ENCODE data around the gene RASGRP1. TPM values are rescaled to one million over a fixed set of nuclear protein-coding genes. Genes with fewer than 3 reads are reported as not detected.
"Not testable (repeated sequence)": the region's sequence is repeated elsewhere in the genome, so short reads cannot be mapped to it uniquely, and the experiment has no call there.

RASGRP1 gene
- total RNA-seq, 4 donors from 2014 or later = 1.6 to 10.7 (median 3.8) TPM

DNA sequence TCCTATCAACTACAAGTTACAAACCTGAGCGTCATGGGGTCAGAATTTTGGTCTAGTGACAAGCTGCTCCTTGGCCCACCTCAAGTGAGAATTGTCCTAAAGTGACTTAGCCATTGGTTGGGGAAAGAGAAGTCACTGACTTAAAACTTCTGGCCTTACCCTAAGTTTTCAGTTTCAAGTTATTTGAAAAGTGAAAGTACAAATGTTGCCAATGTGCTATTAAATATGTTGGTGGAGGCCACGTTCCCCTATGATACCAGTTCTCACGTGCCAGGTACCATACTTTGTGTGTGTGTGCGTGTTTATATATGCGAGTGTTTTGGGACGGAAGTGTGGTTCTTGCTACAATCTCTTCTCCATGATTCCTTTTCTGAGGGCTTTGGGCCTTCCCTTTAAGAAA lies 22.6 kb upstream of the RASGRP1 start:
- no peak for DNase-seq
- Histone ChIP-seq H3K9me3 (no peaks in the 10 kb centered on the region), H3K4me3 (no peak overlapping the region), H3K36me3 (no peaks in the 10 kb centered on the region), H3K4me1 (no peaks in the 10 kb centered on the region), H3K27me3 (no peaks in the 10 kb centered on the region), H3K27ac (no peak overlapping the region)
- TF ChIP-seq, protein P1, sequence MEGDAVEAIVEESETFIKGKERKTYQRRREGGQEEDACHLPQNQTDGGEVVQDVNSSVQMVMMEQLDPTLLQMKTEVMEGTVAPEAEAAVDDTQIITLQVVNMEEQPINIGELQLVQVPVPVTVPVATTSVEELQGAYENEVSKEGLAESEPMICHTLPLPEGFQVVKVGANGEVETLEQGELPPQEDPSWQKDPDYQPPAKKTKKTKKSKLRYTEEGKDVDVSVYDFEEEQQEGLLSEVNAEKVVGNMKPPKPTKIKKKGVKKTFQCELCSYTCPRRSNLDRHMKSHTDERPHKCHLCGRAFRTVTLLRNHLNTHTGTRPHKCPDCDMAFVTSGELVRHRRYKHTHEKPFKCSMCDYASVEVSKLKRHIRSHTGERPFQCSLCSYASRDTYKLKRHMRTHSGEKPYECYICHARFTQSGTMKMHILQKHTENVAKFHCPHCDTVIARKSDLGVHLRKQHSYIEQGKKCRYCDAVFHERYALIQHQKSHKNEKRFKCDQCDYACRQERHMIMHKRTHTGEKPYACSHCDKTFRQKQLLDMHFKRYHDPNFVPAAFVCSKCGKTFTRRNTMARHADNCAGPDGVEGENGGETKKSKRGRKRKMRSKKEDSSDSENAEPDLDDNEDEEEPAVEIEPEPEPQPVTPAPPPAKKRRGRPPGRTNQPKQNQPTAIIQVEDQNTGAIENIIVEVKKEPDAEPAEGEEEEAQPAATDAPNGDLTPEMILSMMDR (IDR thresholded peaks at IDR 0.05) = no peak

DNA sequence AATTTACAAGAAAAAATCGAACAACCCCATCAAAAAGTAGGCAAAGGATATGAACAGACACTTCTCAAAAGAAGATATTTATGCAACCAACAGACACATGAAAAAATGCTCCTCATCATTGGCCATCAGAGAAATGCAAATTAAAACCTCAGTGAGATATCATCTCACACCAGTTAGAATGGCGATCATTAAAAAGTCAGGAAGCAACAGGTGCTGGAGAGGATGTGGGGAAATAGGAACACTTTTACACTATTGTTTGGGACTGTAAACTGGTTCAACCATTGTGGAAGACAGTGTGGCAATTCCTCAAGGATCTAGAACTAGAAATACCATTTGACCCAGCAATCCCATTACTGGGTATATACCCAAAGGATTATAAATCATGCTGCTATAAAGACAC lies 21.4 kb upstream of the RASGRP1 start:
- H3K27ac ChIP-seq, H3K36me3 ChIP-seq, H3K9me3 ChIP-seq, DNase-seq, H3K27me3 ChIP-seq, H3K4me1 ChIP-seq, H3K4me3 ChIP-seq: not testable (repeated sequence)

DNA sequence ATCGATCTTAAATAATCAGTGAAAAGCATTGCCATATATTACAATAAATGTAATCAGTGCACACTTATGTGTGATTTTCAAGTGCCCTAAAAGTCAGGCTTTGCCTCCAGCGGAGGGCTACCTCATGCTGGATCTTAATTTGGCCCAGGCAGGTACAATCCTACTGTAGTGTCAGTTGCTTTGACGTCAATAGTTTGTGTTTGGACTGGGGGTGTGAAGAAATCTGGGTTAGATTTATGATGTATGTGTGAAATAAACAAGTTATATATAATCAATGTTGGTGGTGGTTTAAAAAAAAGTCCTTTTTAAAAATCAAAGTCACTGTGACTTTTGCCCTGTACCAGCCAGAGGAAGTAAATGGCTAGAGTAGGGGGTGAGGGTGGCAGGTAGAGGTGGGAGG lies 14.0 kb upstream of the RASGRP1 start:
- no peaks in the 10 kb centered on the region for H3K4me1 ChIP-seq
- H3K9me3 ChIP-seq = no peaks in the 10 kb centered on the region
- TF ChIP-seq POLR2A (IDR thresholded peaks at IDR 0.05) = no peak
- TF ChIP-seq, protein P1 (IDR thresholded peaks at IDR 0.05) = no peak
- H3K27me3 ChIP-seq = no peaks in the 10 kb centered on the region
- H3K27ac ChIP-seq = no peak overlapping the region
- no peak overlapping the region for H3K4me3 ChIP-seq
- H3K36me3 ChIP-seq = no peaks in the 10 kb centered on the region
- DNase-seq = no peak

DNA sequence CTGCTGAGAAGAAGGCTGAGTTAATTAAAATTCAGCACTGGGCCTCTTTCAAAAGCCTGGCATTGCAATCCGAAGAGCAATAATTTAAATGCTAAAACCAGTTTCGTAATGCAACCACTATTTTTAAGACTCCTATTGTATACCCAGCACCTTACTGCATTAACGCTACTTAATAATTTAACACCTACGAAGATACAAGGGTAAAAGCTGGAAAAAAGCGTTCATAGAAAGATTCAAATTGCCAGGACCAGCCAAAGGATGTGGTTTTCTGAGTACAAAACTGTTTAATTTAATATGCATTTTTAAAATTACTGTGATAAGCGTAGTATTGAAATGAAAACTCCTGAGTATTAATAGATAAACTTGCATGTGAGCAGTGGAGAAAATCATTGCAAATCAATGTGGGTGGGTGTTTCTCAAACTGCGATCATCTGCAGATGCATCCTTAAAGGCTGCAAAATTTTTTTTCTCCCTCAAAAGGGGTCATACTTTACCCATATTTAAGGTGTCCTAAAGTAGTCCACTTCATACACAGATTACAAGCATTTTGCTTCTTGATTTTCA lies 12.9 kb upstream of the RASGRP1 start:
- Histone ChIP-seq H3K27ac (no peak overlapping the region), H3K9me3 (no peaks in the 10 kb centered on the region), H3K27me3 (no peaks in the 10 kb centered on the region), H3K36me3 (no peaks in the 10 kb centered on the region), H3K4me1 (no peaks in the 10 kb centered on the region), H3K4me3 (no peak overlapping the region)
- no peak for DNase-seq
- TF ChIP-seq POLR2A (IDR thresholded peaks at IDR 0.05) = no peak
- TF ChIP-seq, protein P1 (IDR thresholded peaks at IDR 0.05) = no peak

DNA sequence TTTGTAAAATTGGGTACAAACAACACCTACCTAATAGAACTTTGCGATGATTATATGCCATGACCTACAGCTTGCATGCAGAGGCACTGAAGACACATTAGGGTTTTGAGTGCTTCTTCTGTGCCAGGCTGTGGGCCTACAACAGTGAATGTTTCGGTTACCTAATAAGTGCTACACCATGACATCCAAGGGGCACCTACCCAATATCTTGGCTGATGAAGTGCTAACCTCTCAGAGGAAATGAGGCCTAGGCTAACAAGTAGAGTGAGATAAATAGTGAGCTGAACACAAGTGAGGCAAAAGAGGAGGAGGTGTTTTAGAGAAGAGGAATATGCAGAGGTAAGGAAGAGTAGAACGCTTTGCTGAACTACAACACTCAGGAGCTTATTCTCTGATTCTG lies 12.2 kb upstream of the RASGRP1 start:
- Histone ChIP-seq H3K9me3 (no peaks in the 10 kb centered on the region), H3K27me3 (no peaks in the 10 kb centered on the region), H3K4me1 (no peaks in the 10 kb centered on the region), H3K4me3 (no peak overlapping the region), H3K27ac (no peak overlapping the region), H3K36me3 (no peaks in the 10 kb centered on the region)
- DNase-seq = no peak
- TF ChIP-seq, protein P1 (IDR thresholded peaks at IDR 0.05) = no peak
- TF ChIP-seq POLR2A (IDR thresholded peaks at IDR 0.05) = no peak

DNA sequence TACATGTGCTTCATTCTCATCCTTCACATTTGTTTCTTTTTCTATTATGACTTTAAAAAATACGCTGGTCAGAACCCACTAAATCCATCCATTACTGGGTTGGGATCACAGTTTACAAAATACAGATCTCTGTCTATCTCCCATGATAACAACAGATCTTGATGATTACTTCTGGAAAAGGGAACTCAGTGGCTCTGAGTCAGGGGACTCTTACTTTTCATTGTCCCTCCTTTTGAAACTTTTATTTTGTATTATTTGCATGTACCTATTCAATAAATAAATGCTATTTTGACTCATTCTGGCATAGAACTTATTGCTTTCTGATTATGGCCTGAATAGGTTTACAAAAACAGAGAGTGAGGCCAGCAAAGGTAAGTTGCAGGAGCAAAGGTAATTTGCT lies 11.6 kb upstream of the RASGRP1 start:
- Histone ChIP-seq H3K9me3 (no peaks in the 10 kb centered on the region), H3K4me1 (no peaks in the 10 kb centered on the region), H3K27ac (no peak overlapping the region), H3K36me3 (no peaks in the 10 kb centered on the region), H3K4me3 (no peak overlapping the region), H3K27me3 (no peaks in the 10 kb centered on the region)
- no peak for DNase-seq
- TF ChIP-seq POLR2A (IDR thresholded peaks at IDR 0.05) = no peak
- TF ChIP-seq, protein P1 (IDR thresholded peaks at IDR 0.05) = no peak
